H9 (cell line): ENCODE results near the gene OR10H5. TPM values are rescaled to one million over a fixed set of nuclear protein-coding genes. Genes with fewer than 3 reads are reported as not detected.

ENCODE experiments used
- DNase-seq: peaks from one replicate; pipeline ENCODE4 v3.0.0-alpha.2; 2017
- H2AFZ ChIP-seq: one replicate; pipeline ENCODE4 v1.6.1; 2013; ENCODE audit warnings: mild to moderate bottlenecking, low read length, control low read depth, moderate library complexity
- H2AK5ac ChIP-seq: 2 replicates; pipeline ENCODE4 v1.6.1; 2013; ENCODE audit warnings: low read length, control low read depth, mixed read lengths; ENCODE audit not compliant: insufficient read length
- H2BK120ac ChIP-seq: one replicate; pipeline ENCODE4 v1.6.1; 2013; ENCODE audit warnings: low read depth, mild to moderate bottlenecking, low read length, control low read depth, inconsistent platforms; ENCODE audit not compliant: poor library complexity, severe bottlenecking
- H2BK12ac ChIP-seq: 2 replicates; pipeline ENCODE4 v1.6.1; 2013; ENCODE audit warnings: low read length, control low read depth, mixed read lengths, low read depth; ENCODE audit not compliant: insufficient read length
- H2BK15ac ChIP-seq: 2 replicates; pipeline ENCODE4 v1.6.1; 2013; ENCODE audit warnings: low read depth, low read length, control low read depth
- H2BK20ac ChIP-seq: one replicate; pipeline ENCODE4 v1.6.1; 2013; ENCODE audit warnings: low read depth, mild to moderate bottlenecking, low read length, control low read depth, inconsistent platforms; ENCODE audit not compliant: poor library complexity, severe bottlenecking
- H2BK5ac ChIP-seq: 2 replicates; pipeline ENCODE4 v1.6.1; 2013; ENCODE audit warnings: low read length, control low read depth, mixed read lengths; ENCODE audit not compliant: insufficient read length
- H3K14ac ChIP-seq: 2 replicates; pipeline ENCODE4 v1.6.1; 2013; ENCODE audit warnings: low read length, control low read depth; ENCODE audit not compliant: insufficient read depth
- H3K18ac ChIP-seq: 2 replicates; pipeline ENCODE4 v1.6.1; 2013; ENCODE audit warnings: low read depth, mild to moderate bottlenecking, mixed read lengths, low read length, control low read depth; ENCODE audit not compliant: insufficient read length
- H3K23ac ChIP-seq: 2 replicates; pipeline ENCODE4 v1.6.1; 2013; ENCODE audit warnings: low read length, control low read depth, mixed read lengths, low read depth; ENCODE audit not compliant: insufficient read length
- H3K23me2 ChIP-seq: 2 replicates; pipeline ENCODE4 v1.6.1; 2013; ENCODE audit warnings: low read depth, mild to moderate bottlenecking, mixed read lengths, low read length, control low read depth; ENCODE audit not compliant: insufficient read length, poor library complexity, severe bottlenecking
- H3K27ac ChIP-seq: 2 replicates; pipeline ENCODE4 v1.5.1; 2013; ENCODE audit warnings: low read length, control low read depth, mixed read lengths, low read depth; ENCODE audit not compliant: insufficient read length
- H3K27me3 ChIP-seq: 2 replicates; pipeline ENCODE4 v1.6.1; 2013; ENCODE audit warnings: low read length, control low read depth, inconsistent platforms; ENCODE audit not compliant: insufficient read depth
- H3K4ac ChIP-seq: 2 replicates; pipeline ENCODE4 v1.6.1; 2013; ENCODE audit warnings: low read depth, mild to moderate bottlenecking, control low read depth, inconsistent platforms, low read length, moderate library complexity
- H3K4me1 ChIP-seq: 2 replicates; pipeline ENCODE4 v1.6.1; 2013; ENCODE audit warnings: low read length, control low read depth, inconsistent platforms; ENCODE audit not compliant: insufficient read depth
- H3K4me2 ChIP-seq: 2 replicates; pipeline ENCODE4 v1.6.1; 2013; ENCODE audit warnings: low read length, control low read depth, mixed read lengths; ENCODE audit not compliant: insufficient read length, insufficient read depth
- H3K56ac ChIP-seq: 2 replicates; pipeline ENCODE4 v1.6.1; 2013; ENCODE audit warnings: low read depth, mild to moderate bottlenecking, mixed read lengths, low read length, control low read depth; ENCODE audit not compliant: insufficient read length
- H3K79me1 ChIP-seq: 2 replicates; pipeline ENCODE4 v1.6.1; 2013; ENCODE audit warnings: low read depth, mild to moderate bottlenecking, moderate library complexity, low read length, control low read depth, inconsistent platforms; ENCODE audit not compliant: insufficient read depth, poor library complexity, severe bottlenecking
- H3K79me2 ChIP-seq: 2 replicates; pipeline ENCODE4 v1.6.1; 2013; ENCODE audit warnings: low read length, control low read depth, inconsistent platforms; ENCODE audit not compliant: insufficient read depth
- H3K9ac ChIP-seq: 2 replicates; pipeline ENCODE4 v1.6.1; 2013; ENCODE audit warnings: low read length, control low read depth, mixed read lengths; ENCODE audit not compliant: insufficient read length; ENCODE audit errors: extremely low read depth
- H3K9me3 ChIP-seq: one replicate; pipeline ENCODE4 v1.6.1; 2013; ENCODE audit warnings: low read depth, low read length, inconsistent platforms; ENCODE audit not compliant: control insufficient read depth
- H3T11ph ChIP-seq: one replicate; pipeline ENCODE4 v1.6.1; 2013; ENCODE audit warnings: mild to moderate bottlenecking, low read length, control low read depth, inconsistent platforms
- H4K20me1 ChIP-seq: one replicate; pipeline ENCODE4 v1.6.1; 2013; ENCODE audit not compliant: control insufficient read depth, insufficient read length, insufficient read depth
- H4K5ac ChIP-seq: 2 replicates; pipeline ENCODE4 v1.6.1; 2013; ENCODE audit warnings: low read depth, mild to moderate bottlenecking, mixed read lengths, low read length, control low read depth; ENCODE audit not compliant: insufficient read length
- H4K8ac ChIP-seq: replicated peaks from 2 replicates; pipeline ENCODE4 v1.6.1; 2013; ENCODE audit warnings: low read length, control low read depth, mixed read lengths, low read depth; ENCODE audit not compliant: insufficient read length
- H4K91ac ChIP-seq: 2 replicates; pipeline ENCODE4 v1.6.1; 2013; ENCODE audit warnings: low read depth, mild to moderate bottlenecking, moderate library complexity, mixed read lengths, low read length, control low read depth; ENCODE audit not compliant: insufficient read length
- H3K27ac Mint-ChIP-seq, 3 experiments: 2 replicates in 2 of 3; 3 replicates in 1 of 3; pipeline ENCODE4 v1.8.0; 2020 to 2021; ENCODE audit warnings: mixed read lengths in 3 of 3, mild to moderate bottlenecking in 1 of 3, moderate library complexity in 1 of 3
- H3K27me3 Mint-ChIP-seq: 2 replicates; pipeline ENCODE4 v1.8.0; 2021; ENCODE audit warnings: low read depth, mild to moderate bottlenecking, moderate library complexity, mixed read lengths
- H3K36me3 Mint-ChIP-seq, 3 experiments: 2 replicates in 2 of 3; 3 replicates in 1 of 3; pipeline ENCODE4 v1.8.0; 2020 to 2021; ENCODE audit warnings: low read depth in 3 of 3, mixed read lengths in 3 of 3; ENCODE audit not compliant: insufficient read depth in 1 of 3
- H3K4me1 Mint-ChIP-seq, 2 experiments: 2 replicates each; pipeline ENCODE4 v1.8.0; 2020; ENCODE audit warnings: mixed read lengths in 2 of 2
- H3K4me3 Mint-ChIP-seq, 2 experiments: 2 replicates in 1 of 2; 3 replicates in 1 of 2; pipeline ENCODE4 v1.8.0; 2020 to 2021; ENCODE audit warnings: mild to moderate bottlenecking in 2 of 2, mixed read lengths in 2 of 2, moderate library complexity in 1 of 2
- H3K9me3 Mint-ChIP-seq, 2 experiments: 2 replicates in 1 of 2; 3 replicates in 1 of 2; pipeline ENCODE4 v1.8.0; 2020; ENCODE audit warnings: mild to moderate bottlenecking in 2 of 2, mixed read lengths in 2 of 2, moderate library complexity in 1 of 2
- WGBS: extraction: QIAGEN DNeasy Blood & Tissue Kit; methylation state at CpG from one replicate; pipeline ENCODE4 v1.1.7; 2013; ENCODE audit warnings: missing lambda C conversion rate, low lambda C conversion rate, mixed read lengths; ENCODE audit not compliant: insufficient read length; ENCODE audit errors: extremely low coverage; 5-methylcytosine and 5-hydroxymethylcytosine counted together
- total RNA-seq: library from RNA; stranded (reverse); gene quantifications from 2 replicates; pipeline ENCODE4 v1.2.1, GENCODE V29; 2021
- TF ChIP-seq, protein P1 (sequence below): fragments of 200-600 bp; sonication (generic); conservative IDR thresholded peaks from 3 replicates; pipeline ENCODE4 v1.8.0; 2021; ENCODE audit warnings: antibody characterized with exemption, mild to moderate bottlenecking

OR10H5 gene
- total RNA-seq, 1 experiment from 2014 or later = not detected

DNA sequence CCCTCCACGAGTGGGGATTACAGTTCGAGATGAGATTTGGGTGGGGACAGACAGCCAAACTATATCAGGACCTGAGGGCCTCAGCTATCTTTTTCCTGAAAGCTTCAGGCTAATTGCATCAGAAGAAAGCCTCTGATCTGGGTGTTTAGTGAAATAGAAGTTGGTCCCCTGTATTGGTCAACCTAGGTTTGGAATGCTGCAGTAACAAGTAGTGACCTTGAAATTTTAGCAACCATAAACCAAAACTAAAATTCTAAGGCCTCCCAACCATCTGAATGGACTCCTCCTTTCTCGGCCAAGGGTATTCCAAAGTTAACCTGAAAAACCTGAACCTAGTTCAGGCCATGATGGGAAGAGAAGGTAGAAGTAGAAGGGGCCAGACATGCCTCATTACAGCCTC lies 62.9 kb downstream of the OR10H5 start:
- Histone ChIP-seq H3K23me2 (no peaks in the 10 kb centered on the region), H3K56ac (no peak overlapping the region), H3K4me2 (no peak overlapping the region), H2AK5ac (no peak overlapping the region), H3K79me2 (no peaks in the 10 kb centered on the region), H4K8ac (no peak overlapping the region), H3K79me1 (no peaks in the 10 kb centered on the region), H3K27me3 (no peaks in the 10 kb centered on the region), H2AFZ (no peak overlapping the region), H4K20me1 (no peaks in the 10 kb centered on the region), H3K14ac (no peak overlapping the region), H2BK120ac (no peak overlapping the region), H4K91ac (no peak overlapping the region), H3K23ac (no peak overlapping the region), H2BK20ac (no peak overlapping the region), H3K4me1 (no peaks in the 10 kb centered on the region), H2BK5ac (no peak overlapping the region), H3K9ac (no peak overlapping the region), H3K27ac (no peak overlapping the region), H3K9me3 (peaks cover 92% of the 10 kb centered on the region), H3K4ac (no peak overlapping the region), H4K5ac (no peak overlapping the region), H2BK15ac (no peak overlapping the region), H3T11ph (no peak overlapping the region), H3K18ac (no peak overlapping the region), H2BK12ac (no peak overlapping the region)
- Mint-ChIP-seq H3K27ac (no peak overlapping the region), H3K4me3 (no peak overlapping the region), H3K4me1 (no peaks in the 10 kb centered on the region), H3K36me3 (peaks cover 8 to 27% (median 18%) of the 10 kb centered on the region in 3 experiments), H3K9me3 (peaks cover 93 to 96% of the 10 kb centered on the region in 2 experiments), H3K27me3 (peaks cover 3% of the 10 kb centered on the region; the same call in 1 of the 2 replicates)
- TF ChIP-seq, protein P1, sequence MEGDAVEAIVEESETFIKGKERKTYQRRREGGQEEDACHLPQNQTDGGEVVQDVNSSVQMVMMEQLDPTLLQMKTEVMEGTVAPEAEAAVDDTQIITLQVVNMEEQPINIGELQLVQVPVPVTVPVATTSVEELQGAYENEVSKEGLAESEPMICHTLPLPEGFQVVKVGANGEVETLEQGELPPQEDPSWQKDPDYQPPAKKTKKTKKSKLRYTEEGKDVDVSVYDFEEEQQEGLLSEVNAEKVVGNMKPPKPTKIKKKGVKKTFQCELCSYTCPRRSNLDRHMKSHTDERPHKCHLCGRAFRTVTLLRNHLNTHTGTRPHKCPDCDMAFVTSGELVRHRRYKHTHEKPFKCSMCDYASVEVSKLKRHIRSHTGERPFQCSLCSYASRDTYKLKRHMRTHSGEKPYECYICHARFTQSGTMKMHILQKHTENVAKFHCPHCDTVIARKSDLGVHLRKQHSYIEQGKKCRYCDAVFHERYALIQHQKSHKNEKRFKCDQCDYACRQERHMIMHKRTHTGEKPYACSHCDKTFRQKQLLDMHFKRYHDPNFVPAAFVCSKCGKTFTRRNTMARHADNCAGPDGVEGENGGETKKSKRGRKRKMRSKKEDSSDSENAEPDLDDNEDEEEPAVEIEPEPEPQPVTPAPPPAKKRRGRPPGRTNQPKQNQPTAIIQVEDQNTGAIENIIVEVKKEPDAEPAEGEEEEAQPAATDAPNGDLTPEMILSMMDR = no peak
- WGBS = no CpG with 5 or more reads among the region's 3 CpGs
- no peak for DNase-seq

Other genes starting within 250 kb of the OR10H5 start
- gene CYP4F8, start 172.4 kb upstream of the OR10H5 start, total RNA-seq = not detected in 2 replicates
- gene CYP4F3, start 146.8 kb upstream of the OR10H5 start, total RNA-seq = not detected in 2 replicates
- not detected in 2 replicates for gene CYP4F12, start 114.6 kb upstream of the OR10H5 start, total RNA-seq
- not detected in 2 replicates for gene OR10H2, start 59.6 kb upstream of the OR10H5 start, total RNA-seq
- gene OR10H3, start 49.7 kb upstream of the OR10H5 start, total RNA-seq = not detected in 2 replicates
- gene OR10H1, start 28.0 kb downstream of the OR10H5 start, total RNA-seq = not detected in 2 replicates
- gene CYP4F2, start 110.4 kb downstream of the OR10H5 start, total RNA-seq = not detected in 2 replicates
- gene CYP4F11, start 146.9 kb downstream of the OR10H5 start, total RNA-seq = not detected in 2 replicates
- gene OR10H4, start 161.3 kb downstream of the OR10H5 start, total RNA-seq = not detected in 2 replicates